Omental fat pad (tissue), 4 donors: ENCODE measurements around the gene PRR33. TPM values are rescaled to one million over a fixed set of nuclear protein-coding genes. Genes with fewer than 3 reads are reported as not detected.

Experiments
- ATAC-seq: fragments of 150-250 bp; one replicate; pipeline ENCODE4 v1.9.1; 2016; ENCODE audit warnings: mild to moderate bottlenecking, moderate library complexity; ENCODE audit not compliant: low FRiP score
- DNase-seq: peaks from one replicate; pipeline ENCODE4 v3.0.0-alpha.2; 2019; ENCODE audit warnings: low spot score
- total RNA-seq, 4 donors: library from RNA; depleted of rRNA; stranded (reverse); fragments of >200 nt; gene quantifications; one replicate each; pipeline ENCODE4 v1.1.0, GENCODE V29; 2016
- TF ChIP-seq, protein P1 (sequence below), 3 donors: fragments of 450-650 bp; IDR thresholded peaks; one replicate each; pipeline ENCODE4 v1.5.1; 2016 to 2017; ENCODE audit warnings: antibody characterized with exemption in 3 of 3, mild to moderate bottlenecking in 3 of 3, moderate library complexity in 2 of 3

Gene PRR33
- total RNA-seq, 4 donors from 2014 or later, result not detected

DNA sequence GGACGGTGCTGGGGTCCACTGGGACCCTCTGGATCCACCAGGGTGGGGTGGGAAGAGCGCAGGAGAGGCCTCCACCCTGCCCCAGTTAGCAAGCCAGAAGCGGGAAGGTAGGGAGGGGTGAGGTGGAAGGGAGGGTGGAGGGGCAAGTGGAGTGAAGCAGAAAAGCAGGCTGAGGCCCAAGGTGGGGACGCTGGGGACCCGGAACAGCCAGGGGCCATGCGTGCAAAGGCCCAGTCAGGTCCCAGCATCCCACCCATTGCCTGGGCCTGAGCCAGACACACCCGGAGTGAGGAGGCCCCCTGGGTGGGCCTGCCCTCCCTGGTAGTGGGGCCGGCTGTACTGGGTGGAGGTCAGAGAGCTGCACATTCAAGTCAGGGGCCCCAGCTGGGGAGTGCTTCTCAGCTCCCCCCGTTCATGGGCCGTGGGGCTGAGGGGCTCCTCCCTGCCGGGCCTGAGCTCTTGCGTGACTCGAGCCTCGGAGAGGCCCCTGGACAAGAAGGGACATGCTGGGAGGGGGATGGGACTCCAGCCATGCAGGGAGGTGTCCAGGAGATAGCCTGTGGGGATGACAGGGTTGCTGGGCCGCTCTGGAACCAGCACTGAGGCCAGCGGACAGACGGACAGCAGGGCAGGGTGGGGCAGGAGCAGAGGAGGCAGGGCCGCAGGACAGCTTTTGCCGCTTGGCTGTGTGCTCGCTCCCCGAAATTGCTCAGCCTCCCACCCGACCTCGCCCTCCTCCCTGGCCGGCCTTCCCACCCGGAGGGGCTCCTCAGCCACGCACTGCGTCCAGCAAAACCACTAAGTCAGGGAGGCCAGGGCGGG, 35.5 kb upstream of the PRR33 start:
- ATAC-seq (no peak), DNase-seq (no peak)
- TF ChIP-seq, protein P1, sequence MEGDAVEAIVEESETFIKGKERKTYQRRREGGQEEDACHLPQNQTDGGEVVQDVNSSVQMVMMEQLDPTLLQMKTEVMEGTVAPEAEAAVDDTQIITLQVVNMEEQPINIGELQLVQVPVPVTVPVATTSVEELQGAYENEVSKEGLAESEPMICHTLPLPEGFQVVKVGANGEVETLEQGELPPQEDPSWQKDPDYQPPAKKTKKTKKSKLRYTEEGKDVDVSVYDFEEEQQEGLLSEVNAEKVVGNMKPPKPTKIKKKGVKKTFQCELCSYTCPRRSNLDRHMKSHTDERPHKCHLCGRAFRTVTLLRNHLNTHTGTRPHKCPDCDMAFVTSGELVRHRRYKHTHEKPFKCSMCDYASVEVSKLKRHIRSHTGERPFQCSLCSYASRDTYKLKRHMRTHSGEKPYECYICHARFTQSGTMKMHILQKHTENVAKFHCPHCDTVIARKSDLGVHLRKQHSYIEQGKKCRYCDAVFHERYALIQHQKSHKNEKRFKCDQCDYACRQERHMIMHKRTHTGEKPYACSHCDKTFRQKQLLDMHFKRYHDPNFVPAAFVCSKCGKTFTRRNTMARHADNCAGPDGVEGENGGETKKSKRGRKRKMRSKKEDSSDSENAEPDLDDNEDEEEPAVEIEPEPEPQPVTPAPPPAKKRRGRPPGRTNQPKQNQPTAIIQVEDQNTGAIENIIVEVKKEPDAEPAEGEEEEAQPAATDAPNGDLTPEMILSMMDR (IDR thresholded peaks at IDR 0.05), result no peak

- DNase-seq (no peak), ATAC-seq (no peak)
- TF ChIP-seq, protein P1 (IDR thresholded peaks at IDR 0.05), result no peak
Observed at GRCh38 chr11:1926156-1927025, 34.7 kb upstream of the PRR33 start.

DNA sequence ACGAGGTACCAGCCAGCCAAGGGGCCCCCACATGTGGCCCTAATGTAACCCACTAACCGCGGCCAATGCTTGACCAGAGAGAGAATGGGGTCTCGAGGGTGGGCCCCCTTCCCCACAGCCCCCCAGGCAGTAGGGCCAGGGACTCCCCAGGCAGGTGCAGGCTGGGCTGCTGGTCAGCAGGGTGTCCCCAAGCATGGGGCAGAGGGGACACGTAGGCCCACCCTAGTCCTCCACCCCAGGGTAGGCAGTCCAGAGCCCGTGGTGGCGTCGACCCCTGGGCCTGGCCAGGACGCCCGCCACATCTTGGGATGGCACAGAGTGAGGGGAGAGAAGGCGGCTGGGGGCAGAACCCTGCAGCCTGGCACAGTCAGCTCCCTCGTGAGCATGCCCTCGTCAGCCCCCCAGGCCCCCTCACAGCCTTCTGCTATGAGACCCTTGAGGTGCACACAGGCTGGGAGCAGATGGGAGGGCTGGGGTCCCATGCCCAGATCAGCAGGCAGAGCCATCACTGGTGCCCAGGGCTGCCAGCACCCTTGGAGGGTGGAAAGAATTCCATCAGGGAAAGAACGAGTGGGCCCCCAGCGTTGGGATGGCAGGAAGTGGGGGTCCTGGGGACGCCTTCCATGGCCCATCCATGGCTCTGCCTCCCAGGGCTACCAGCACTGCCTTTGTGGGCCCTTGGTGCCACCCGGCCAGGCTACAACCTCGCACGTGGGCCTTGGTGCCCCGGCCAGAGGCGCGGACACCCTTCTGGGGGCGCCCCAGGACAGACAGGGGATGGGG, 33.9 kb upstream of the PRR33 start:
- TF ChIP-seq, protein P1 (IDR thresholded peaks at IDR 0.05), result no peak
- DNase-seq (no peak), ATAC-seq (no peak)

GRCh38 chr11:1924646-1925372, 33.1 kb upstream of the PRR33 start:
- TF ChIP-seq, protein P1 (IDR thresholded peaks at IDR 0.05), result no peak
- no peak for DNase-seq
- no peak for ATAC-seq

DNA sequence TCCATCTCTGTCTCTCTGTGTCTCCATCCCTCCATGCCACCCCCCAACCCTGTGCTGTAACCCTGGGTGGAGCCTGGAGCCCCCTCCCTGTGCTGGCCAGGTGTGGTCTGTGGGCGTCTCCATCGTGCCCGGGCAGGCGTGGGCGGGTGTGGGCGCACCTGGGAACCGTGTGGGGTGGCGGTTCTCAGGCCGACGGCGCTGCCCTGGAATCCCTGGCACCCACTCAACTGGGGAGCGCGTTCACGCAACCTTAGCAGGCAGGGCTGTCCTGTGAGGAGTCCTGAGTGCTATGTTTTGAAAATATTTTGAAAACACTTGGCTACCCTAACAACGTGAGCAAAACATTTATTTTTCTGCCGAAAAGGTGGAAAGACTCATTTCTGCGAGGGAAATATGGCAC, 32.5 kb upstream of the PRR33 start:
- DNase-seq, result no peak
- ATAC-seq, result no peak
- TF ChIP-seq, protein P1 (IDR thresholded peaks at IDR 0.05), result no peak
